ENCODE data around the gene TH.

TH gene

DNA sequence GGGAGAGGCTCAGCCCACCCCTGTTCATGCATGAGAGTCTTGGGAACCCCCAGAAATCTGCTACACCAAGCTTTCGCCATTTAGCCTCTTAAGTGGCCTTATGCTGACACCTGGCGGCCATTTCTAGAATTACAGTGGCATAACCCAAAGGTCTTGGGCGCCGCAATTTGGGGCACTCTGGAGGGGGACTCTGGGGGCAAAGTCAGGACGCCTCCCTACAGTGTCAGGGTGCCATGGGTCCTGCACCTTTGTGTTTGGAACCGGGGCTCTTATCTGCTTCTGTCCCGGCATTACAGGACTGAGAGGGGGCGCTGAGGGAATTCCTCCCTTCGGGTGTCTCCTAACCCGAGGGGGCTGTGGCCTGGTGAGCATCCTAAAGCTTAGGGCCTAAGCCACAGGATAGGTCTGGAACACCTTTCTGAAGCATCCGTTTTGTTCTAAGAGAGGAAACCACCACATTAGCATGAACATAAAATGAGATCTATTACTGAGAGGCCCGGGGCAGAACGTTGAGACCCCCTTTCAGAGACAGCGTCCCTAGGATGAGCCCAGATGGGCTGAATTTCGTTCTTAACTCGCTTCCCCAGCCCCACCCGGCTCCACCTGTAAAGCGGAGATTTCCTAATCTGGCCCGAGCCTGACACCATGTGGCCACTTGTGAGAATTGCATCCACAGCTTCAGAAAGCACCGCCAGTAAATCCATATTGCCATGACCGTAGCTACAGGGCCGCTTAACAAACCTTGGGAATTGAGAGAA, 19.9 kb downstream of the TH start:
- ChIA-PET CTCF (interaction anchor here (0.5 to 6.0 kb wide), 35 partner anchors 11 to 1217 kb away, joined by 3 to 120 read pairs (median 4); partner anchors contain the start of gene IGF2), POLR2A (interaction anchor here (1.0 kb wide), 1 partner anchor 117 kb away, joined by 4 read pairs; no protein-coding TSS in a partner anchor)
- TF ChIP-seq TARDBP (IDR thresholded peaks at IDR 0.05), result no peak
- no peak for TF ChIP-seq CTBP1 (IDR thresholded peaks at IDR 0.05; ENCODE audit: borderline replicate concordance)
- no peak for TF ChIP-seq ARNT (IDR thresholded peaks at IDR 0.05)
- TF ChIP-seq LEF1 (IDR thresholded peaks at IDR 0.05; ENCODE audit: borderline replicate concordance), result no peak
- no peak for TF ChIP-seq FOXK2 (IDR thresholded peaks at IDR 0.05)
- TF ChIP-seq HDGF (IDR thresholded peaks at IDR 0.05; ENCODE audit: borderline replicate concordance), result no peak
- TF ChIP-seq FOXA1 (IDR thresholded peaks at IDR 0.05), result no peak
- TF ChIP-seq NFRKB (IDR thresholded peaks at IDR 0.05), result no peak
- no peak for TF ChIP-seq L3MBTL2 (conservative IDR thresholded peaks at IDR 0.05)
- no peak for TF ChIP-seq ZNF384 (IDR thresholded peaks at IDR 0.05)
- peak; percentile 79 for DNase-seq (ENCODE audit: extremely low spot score)

DNA sequence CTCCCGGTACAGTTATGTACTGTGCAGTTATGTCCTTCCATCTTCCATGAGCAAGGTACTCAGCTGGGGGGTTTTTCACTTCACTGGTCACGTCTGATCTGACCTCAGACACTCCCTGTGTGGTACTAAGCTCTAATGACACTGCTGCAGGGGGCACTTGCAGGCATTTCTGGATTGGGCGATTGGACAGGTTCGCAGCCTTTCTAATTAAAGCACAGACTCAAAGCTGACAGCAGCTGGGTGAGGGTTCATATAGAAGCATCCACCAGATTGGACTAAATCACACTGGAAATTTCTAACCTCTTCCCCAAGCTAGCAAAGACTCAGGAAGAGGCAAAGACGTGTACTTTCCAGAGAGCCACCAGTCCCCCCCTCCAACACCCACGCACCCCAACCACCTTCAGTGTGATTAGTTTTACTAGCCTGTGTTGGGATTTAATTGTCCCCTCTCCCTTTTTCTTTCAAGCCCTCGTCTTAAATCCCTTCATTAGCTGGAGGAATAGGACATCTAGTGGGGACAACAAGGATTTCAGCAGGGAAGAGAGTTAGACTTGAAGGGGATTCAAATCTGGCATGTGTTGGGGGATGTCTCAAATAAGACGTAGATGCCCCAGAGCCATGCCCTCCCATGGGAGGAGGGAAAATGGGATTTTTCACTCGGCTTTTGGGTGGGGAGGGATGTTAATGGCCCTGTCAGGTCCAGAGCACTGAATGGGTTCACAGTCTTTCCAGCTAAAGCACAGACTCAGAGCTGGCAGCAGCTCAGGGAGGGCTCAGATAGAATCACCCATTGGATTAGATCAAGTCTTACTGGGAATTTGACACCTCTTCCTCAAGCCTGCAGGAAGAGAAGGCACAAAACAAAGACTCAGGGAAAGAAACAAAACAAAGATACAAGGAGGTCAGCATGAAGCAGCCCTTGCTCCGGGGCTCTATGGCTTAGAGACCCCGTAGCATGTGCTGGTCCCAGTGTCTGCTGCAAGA, 21.5 kb downstream of the TH start:
- TF ChIP-seq ARNT (IDR thresholded peaks at IDR 0.05), result no peak
- TF ChIP-seq FOXA1 (IDR thresholded peaks at IDR 0.05), result no peak
- no peak for TF ChIP-seq ELF4 (IDR thresholded peaks at IDR 0.05)
- TF ChIP-seq, protein P1, sequence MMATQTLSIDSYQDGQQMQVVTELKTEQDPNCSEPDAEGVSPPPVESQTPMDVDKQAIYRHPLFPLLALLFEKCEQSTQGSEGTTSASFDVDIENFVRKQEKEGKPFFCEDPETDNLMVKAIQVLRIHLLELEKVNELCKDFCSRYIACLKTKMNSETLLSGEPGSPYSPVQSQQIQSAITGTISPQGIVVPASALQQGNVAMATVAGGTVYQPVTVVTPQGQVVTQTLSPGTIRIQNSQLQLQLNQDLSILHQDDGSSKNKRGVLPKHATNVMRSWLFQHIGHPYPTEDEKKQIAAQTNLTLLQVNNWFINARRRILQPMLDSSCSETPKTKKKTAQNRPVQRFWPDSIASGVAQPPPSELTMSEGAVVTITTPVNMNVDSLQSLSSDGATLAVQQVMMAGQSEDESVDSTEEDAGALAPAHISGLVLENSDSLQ (IDR thresholded peaks at IDR 0.05), result no peak
- ChIA-PET POLR2A (interaction anchor here (1.0 kb wide), 1 partner anchor 116 kb away, joined by 4 read pairs; no protein-coding TSS in a partner anchor), CTCF (interaction anchor here (0.7 to 6.0 kb wide), 20 partner anchors 9 to 497 kb away, joined by 3 to 120 read pairs (median 6); partner anchors contain the start of gene IGF2)
- DNase-seq (ENCODE audit: extremely low spot score), result peak; percentile 51

DNA sequence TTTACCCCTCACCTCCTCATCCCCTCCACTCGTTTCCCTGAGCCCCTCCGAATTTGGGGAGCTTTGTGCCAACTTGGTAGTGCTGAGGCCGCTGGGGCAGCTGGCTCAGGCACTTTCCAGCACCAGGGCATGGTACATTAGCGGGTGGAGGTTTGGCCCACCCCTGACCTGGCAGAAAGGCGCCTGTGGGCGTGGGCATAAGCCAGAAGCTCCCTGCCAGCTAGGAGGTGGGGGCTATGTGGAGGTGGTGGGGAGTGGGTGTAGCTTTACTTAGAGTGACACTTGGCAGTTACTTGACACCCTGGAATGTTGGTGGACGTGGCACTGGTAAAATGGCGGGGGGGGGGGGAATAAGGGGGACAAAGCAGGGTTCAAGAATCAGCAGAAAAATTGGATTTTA, 22.2 kb downstream of the TH start:
- DNase-seq (ENCODE audit: extremely low spot score), result no peak
- ChIA-PET CTCF (interaction anchor here (0.7 to 6.0 kb wide), 9 partner anchors 9 to 496 kb away, joined by 4 to 120 read pairs (median 14); no protein-coding TSS in a partner anchor), POLR2A (no interaction called here)
- TF ChIP-seq L3MBTL2 (conservative IDR thresholded peaks at IDR 0.05), result no peak
- TF ChIP-seq, protein P1 (IDR thresholded peaks at IDR 0.05), result no peak
- no peak for TF ChIP-seq ELF4 (IDR thresholded peaks at IDR 0.05)
- no peak for TF ChIP-seq SP1 (IDR thresholded peaks at IDR 0.05)
- no peak for TF ChIP-seq HDGF (IDR thresholded peaks at IDR 0.05; ENCODE audit: borderline replicate concordance)
- no peak for TF ChIP-seq FOXA1 (IDR thresholded peaks at IDR 0.05)
- TF ChIP-seq FOXK2 (IDR thresholded peaks at IDR 0.05), result no peak
- no peak for TF ChIP-seq ZNF384 (IDR thresholded peaks at IDR 0.05)
- TF ChIP-seq ARNT (IDR thresholded peaks at IDR 0.05), result no peak
- no peak for TF ChIP-seq NFRKB (IDR thresholded peaks at IDR 0.05)
- TF ChIP-seq SUZ12 (IDR thresholded peaks at IDR 0.05), result no peak
- TF ChIP-seq TARDBP (IDR thresholded peaks at IDR 0.05), result no peak
- TF ChIP-seq CTBP1 (IDR thresholded peaks at IDR 0.05; ENCODE audit: borderline replicate concordance), result no peak
- TF ChIP-seq BHLHE40 (IDR thresholded peaks at IDR 0.05; ENCODE audit: borderline replicate concordance), result no peak
- no peak for TF ChIP-seq LEF1 (IDR thresholded peaks at IDR 0.05; ENCODE audit: borderline replicate concordance)
- TF ChIP-seq FOXM1 (IDR thresholded peaks at IDR 0.05; ENCODE audit: borderline replicate concordance), result no peak

GRCh38 chr11:2148595-2148994, 23.0 kb downstream of the TH start:
- ChIA-PET CTCF (interaction anchor here (0.7 to 6.0 kb wide), 5 partner anchors 8 to 272 kb away, joined by 3 to 120 read pairs (median 6); no protein-coding TSS in a partner anchor), POLR2A (no interaction called here)
- DNase-seq (ENCODE audit: extremely low spot score), result no peak
- TF ChIP-seq BHLHE40 (IDR thresholded peaks at IDR 0.05; ENCODE audit: borderline replicate concordance), result no peak
- TF ChIP-seq L3MBTL2 (conservative IDR thresholded peaks at IDR 0.05), result no peak
- no peak for TF ChIP-seq CTBP1 (IDR thresholded peaks at IDR 0.05; ENCODE audit: borderline replicate concordance)
- no peak for TF ChIP-seq LEF1 (IDR thresholded peaks at IDR 0.05; ENCODE audit: borderline replicate concordance)
- TF ChIP-seq SP1 (IDR thresholded peaks at IDR 0.05), result no peak
- TF ChIP-seq HDGF (IDR thresholded peaks at IDR 0.05; ENCODE audit: borderline replicate concordance), result no peak
- no peak for TF ChIP-seq SUZ12 (IDR thresholded peaks at IDR 0.05)
- TF ChIP-seq ARNT (IDR thresholded peaks at IDR 0.05), result no peak
- TF ChIP-seq, protein P1 (IDR thresholded peaks at IDR 0.05), result no peak
- no peak for TF ChIP-seq FOXA1 (IDR thresholded peaks at IDR 0.05)
- no peak for TF ChIP-seq ELF4 (IDR thresholded peaks at IDR 0.05)
- no peak for TF ChIP-seq TARDBP (IDR thresholded peaks at IDR 0.05)
- TF ChIP-seq FOXK2 (IDR thresholded peaks at IDR 0.05), result no peak
- TF ChIP-seq NFRKB (IDR thresholded peaks at IDR 0.05), result no peak

GRCh38 chr11:2147391-2147790, 24.2 kb downstream of the TH start:
- TF ChIP-seq LEF1 (IDR thresholded peaks at IDR 0.05; ENCODE audit: borderline replicate concordance) (no peak), FOXA1 (IDR thresholded peaks at IDR 0.05) (no peak), TARDBP (IDR thresholded peaks at IDR 0.05) (no peak), CTBP1 (IDR thresholded peaks at IDR 0.05; ENCODE audit: borderline replicate concordance) (no peak), HDGF (IDR thresholded peaks at IDR 0.05; ENCODE audit: borderline replicate concordance) (no peak), L3MBTL2 (conservative IDR thresholded peaks at IDR 0.05) (no peak), SP1 (IDR thresholded peaks at IDR 0.05) (no peak), FOXK2 (IDR thresholded peaks at IDR 0.05) (no peak), BHLHE40 (IDR thresholded peaks at IDR 0.05; ENCODE audit: borderline replicate concordance) (no peak), NFRKB (IDR thresholded peaks at IDR 0.05) (no peak), SUZ12 (IDR thresholded peaks at IDR 0.05) (no peak), ZNF384 (IDR thresholded peaks at IDR 0.05) (no peak), ELF4 (IDR thresholded peaks at IDR 0.05) (no peak), ARNT (IDR thresholded peaks at IDR 0.05) (no peak), FOXM1 (IDR thresholded peaks at IDR 0.05; ENCODE audit: borderline replicate concordance) (no peak)
- TF ChIP-seq, protein P1 (IDR thresholded peaks at IDR 0.05), result no peak
- ChIA-PET CTCF (interaction anchor here (0.8 to 6.0 kb wide), 6 partner anchors 9 to 271 kb away, joined by 3 to 120 read pairs (median 5); no protein-coding TSS in a partner anchor), POLR2A (no interaction called here)
- no peak for DNase-seq (ENCODE audit: extremely low spot score)

All from HEK293T (cell line).